GM12891 (cell line): Measurements from ENCODE around the gene JAZF1.

Experiments used
- PAX5 ChIP-seq: IDR thresholded peaks from 2 replicates; pipeline ENCODE4 v1.6.1; 2011; ENCODE audit warnings: low read length, moderate library complexity, mild to moderate bottlenecking; ENCODE audit not compliant: insufficient read depth, severe bottlenecking
- POLR2A ChIP-seq: IDR thresholded peaks from 2 replicates; pipeline ENCODE4 v1.6.1; 2011; ENCODE audit warnings: low read depth, low read length, control low read depth
- POLR2AphosphoS5 ChIP-seq: IDR thresholded peaks from 2 replicates; pipeline ENCODE4 v1.6.1; 2011; ENCODE audit warnings: low read depth, low read length, control low read depth
- SPI1 ChIP-seq: IDR thresholded peaks from 2 replicates; pipeline ENCODE4 v1.6.1; 2011; ENCODE audit warnings: low read depth, low read length, control low read depth
- TAF1 ChIP-seq: IDR thresholded peaks from 2 replicates; pipeline ENCODE4 v1.6.1; 2011; ENCODE audit warnings: low read depth, low read length, control low read depth

- no peak for TF ChIP-seq POLR2AphosphoS5
- TF ChIP-seq POLR2A: no peak
- TF ChIP-seq TAF1: no peak
- TF ChIP-seq SPI1: no peak
- TF ChIP-seq PAX5: no peak
Measured at GRCh38 chr7:28199021-28199510, 18.5 kb upstream of the JAZF1 start.
